ENCODE results near the gene PAF1. TPM values are rescaled to one million over a fixed set of nuclear protein-coding genes. Genes with fewer than 3 reads are reported as not detected.

PAF1 gene
- total RNA-seq, 1 experiment from 2014 or later = 38.0 TPM

DNA sequence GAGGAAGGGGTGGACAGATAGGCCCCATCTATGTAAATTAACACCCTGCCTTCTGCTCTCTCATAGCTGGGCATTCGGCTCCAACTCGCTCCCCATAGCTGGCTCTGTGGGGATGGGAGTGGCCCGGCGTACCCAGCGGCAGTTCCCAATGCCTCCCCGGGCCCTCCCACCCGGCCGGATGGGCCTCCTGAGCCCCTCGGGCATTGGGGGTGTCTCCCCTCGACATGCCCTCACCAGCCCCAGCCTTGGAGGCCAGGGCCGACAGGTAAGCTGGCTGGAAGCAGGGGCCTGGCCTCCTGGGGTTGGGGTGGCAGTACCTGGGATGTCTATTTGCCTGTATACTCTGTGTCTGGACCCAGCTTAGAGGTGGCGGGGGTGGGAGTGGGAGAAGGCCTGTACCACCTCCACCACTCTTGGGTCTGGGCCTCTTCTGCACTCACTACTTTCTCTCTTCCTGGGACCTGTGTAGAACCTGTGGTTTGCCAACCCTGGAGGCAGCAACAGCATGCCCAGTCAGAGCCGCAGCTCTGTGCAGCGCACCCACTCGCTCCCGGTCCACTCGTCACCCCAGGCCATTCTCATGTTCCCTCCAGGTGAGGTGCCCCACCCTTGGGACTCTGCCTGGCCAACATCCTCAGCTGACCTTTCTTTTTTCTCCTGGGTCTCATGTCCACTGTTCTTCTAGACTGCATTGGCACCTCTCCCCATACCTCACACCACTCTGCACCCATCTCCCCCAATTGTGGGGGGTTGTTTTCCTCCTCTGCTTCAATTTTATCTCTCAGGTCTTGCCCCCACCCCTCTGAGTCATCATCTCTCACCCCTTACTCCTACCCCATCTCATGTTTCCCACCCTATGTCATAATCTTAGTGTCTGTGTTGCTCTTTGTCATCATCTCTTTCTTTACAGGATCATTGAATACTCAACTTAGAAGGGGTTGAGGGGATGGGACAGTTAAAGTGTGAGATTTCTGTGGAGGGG is 10.1 kb downstream of the PAF1 start:
- no peak overlapping the region for H2BK120ac ChIP-seq (ENCODE audit: low read depth, low read length, poor library complexity, severe bottlenecking)
- H4K5ac ChIP-seq (ENCODE audit: insufficient read length, low read depth, low read length) = no peak overlapping the region
- H4K8ac ChIP-seq (replicated peaks; ENCODE audit: insufficient read length, low read depth, low read length) = no peak overlapping the region
- Mint-ChIP-seq H3K4me1 (peaks cover 2 to 4% of the 10 kb centered on the region in 2 experiments; a peak in 2 of 4 replicates), H3K9me3 (no peaks in the 10 kb centered on the region), H3K4me3 (no peak overlapping the region), H3K27me3 (ENCODE audit: low read depth) (no peaks in the 10 kb centered on the region), H3K36me3 (ENCODE audit: insufficient read depth in 1 of 3, low read depth in 3 of 3) (peaks cover 51 to 93% (median 91%) of the 10 kb centered on the region in 3 experiments; a peak in 6 of 7 replicates), H3K27ac (no peak overlapping the region)
- H3K9ac ChIP-seq (ENCODE audit: extremely low read depth, insufficient read length, low read length) = no peak overlapping the region
- WGBS (ENCODE audit: extremely low coverage, insufficient read length, low lambda C conversion rate) = no CpG with 5 or more reads among the region's 17 CpGs
- no peak overlapping the region for H2BK12ac ChIP-seq (ENCODE audit: insufficient read length, low read depth, low read length)
- no peak overlapping the region for H2AK5ac ChIP-seq (ENCODE audit: insufficient read length, low read length)
- H3K79me1 ChIP-seq (ENCODE audit: insufficient read depth, low read depth, low read length, poor library complexity, severe bottlenecking) = no peaks in the 10 kb centered on the region
- H3K27me3 ChIP-seq (ENCODE audit: insufficient read depth, low read length) = no peaks in the 10 kb centered on the region
- H3K56ac ChIP-seq (ENCODE audit: insufficient read length, low read depth, low read length) = no peak overlapping the region
- TF ChIP-seq, protein P1, sequence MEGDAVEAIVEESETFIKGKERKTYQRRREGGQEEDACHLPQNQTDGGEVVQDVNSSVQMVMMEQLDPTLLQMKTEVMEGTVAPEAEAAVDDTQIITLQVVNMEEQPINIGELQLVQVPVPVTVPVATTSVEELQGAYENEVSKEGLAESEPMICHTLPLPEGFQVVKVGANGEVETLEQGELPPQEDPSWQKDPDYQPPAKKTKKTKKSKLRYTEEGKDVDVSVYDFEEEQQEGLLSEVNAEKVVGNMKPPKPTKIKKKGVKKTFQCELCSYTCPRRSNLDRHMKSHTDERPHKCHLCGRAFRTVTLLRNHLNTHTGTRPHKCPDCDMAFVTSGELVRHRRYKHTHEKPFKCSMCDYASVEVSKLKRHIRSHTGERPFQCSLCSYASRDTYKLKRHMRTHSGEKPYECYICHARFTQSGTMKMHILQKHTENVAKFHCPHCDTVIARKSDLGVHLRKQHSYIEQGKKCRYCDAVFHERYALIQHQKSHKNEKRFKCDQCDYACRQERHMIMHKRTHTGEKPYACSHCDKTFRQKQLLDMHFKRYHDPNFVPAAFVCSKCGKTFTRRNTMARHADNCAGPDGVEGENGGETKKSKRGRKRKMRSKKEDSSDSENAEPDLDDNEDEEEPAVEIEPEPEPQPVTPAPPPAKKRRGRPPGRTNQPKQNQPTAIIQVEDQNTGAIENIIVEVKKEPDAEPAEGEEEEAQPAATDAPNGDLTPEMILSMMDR (conservative IDR thresholded peaks at IDR 0.05) = no peak
- no peak for DNase-seq
- H3K79me2 ChIP-seq (ENCODE audit: insufficient read depth, low read length) = no peaks in the 10 kb centered on the region
- H4K20me1 ChIP-seq (ENCODE audit: control insufficient read depth, insufficient read depth, insufficient read length) = peaks cover 2% of the 10 kb centered on the region
- no peak overlapping the region for H2AFZ ChIP-seq (ENCODE audit: low read length)
- no peak overlapping the region for H3K14ac ChIP-seq (ENCODE audit: insufficient read depth, low read length)
- no peak overlapping the region for H3K4me2 ChIP-seq (ENCODE audit: insufficient read depth, insufficient read length, low read length)
- no peaks in the 10 kb centered on the region for H3K23me2 ChIP-seq (ENCODE audit: insufficient read length, low read depth, low read length, poor library complexity, severe bottlenecking)
- no peak overlapping the region for H3K18ac ChIP-seq (ENCODE audit: insufficient read length, low read depth, low read length)
- no peak overlapping the region for H4K91ac ChIP-seq (ENCODE audit: insufficient read length, low read depth, low read length)
- no peaks in the 10 kb centered on the region for H3K4me1 ChIP-seq (ENCODE audit: insufficient read depth, low read length)
- H2BK20ac ChIP-seq (ENCODE audit: low read depth, low read length, poor library complexity, severe bottlenecking) = no peak overlapping the region
- H3K23ac ChIP-seq (ENCODE audit: insufficient read length, low read depth, low read length) = no peak overlapping the region
- no peak overlapping the region for H3K4ac ChIP-seq (ENCODE audit: low read depth, low read length)
- no peaks in the 10 kb centered on the region for H3K9me3 ChIP-seq (ENCODE audit: control insufficient read depth, low read depth, low read length)
- no peak overlapping the region for H3T11ph ChIP-seq (ENCODE audit: low read length)
- no peak overlapping the region for H3K27ac ChIP-seq (ENCODE audit: insufficient read length, low read depth, low read length)
- H2BK5ac ChIP-seq (ENCODE audit: insufficient read length, low read length) = no peak overlapping the region
- H2BK15ac ChIP-seq (ENCODE audit: low read depth, low read length) = no peak overlapping the region
